ENCODE data around the gene UMODL1. TPM values are rescaled to one million over a fixed set of nuclear protein-coding genes. Genes with fewer than 3 reads are reported as not detected.

The UMODL1 gene
- total RNA-seq, 1 donor = not detected

- H3K4me3 ChIP-seq (ENCODE audit: low read depth, low read length) = no peak overlapping the region
- TF ChIP-seq CTCF (IDR thresholded peaks at IDR 0.05; ENCODE audit: insufficient read depth, low read length) = no peak
- no peak for DNase-seq (ENCODE audit: low read depth)
Measured at GRCh38 chr21:42031816-42032215, 39.3 kb upstream of the UMODL1 start.

DNA sequence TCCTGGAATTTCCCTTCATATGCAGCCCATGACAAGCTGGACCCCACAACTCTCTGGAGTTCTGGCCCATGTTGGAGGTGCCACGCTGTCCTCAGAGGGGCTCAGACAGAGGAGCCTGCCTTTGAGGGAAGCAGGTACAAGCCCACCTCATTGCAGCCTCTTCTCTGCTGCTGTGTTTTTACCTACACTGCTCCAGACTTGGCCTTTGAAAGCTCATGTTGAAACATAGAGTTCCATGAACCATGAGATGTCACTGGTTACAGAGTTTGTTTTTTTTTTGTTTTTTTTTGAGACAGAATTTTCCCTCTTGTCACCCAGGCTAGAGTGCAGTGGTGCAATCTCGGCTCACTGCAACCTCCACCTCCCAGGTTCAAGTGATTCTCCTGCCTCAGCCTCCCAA lies 38.9 kb upstream of the UMODL1 start:
- no peak overlapping the region for H3K4me3 ChIP-seq (ENCODE audit: low read depth, low read length)
- no peak for TF ChIP-seq CTCF (IDR thresholded peaks at IDR 0.05; ENCODE audit: insufficient read depth, low read length)
- DNase-seq (ENCODE audit: low read depth) = no peak

GRCh38 chr21:42032968-42033367 lies 38.1 kb upstream of the UMODL1 start:
- no peak for DNase-seq (ENCODE audit: low read depth)
- TF ChIP-seq CTCF (IDR thresholded peaks at IDR 0.05; ENCODE audit: insufficient read depth, low read length) = no peak

DNA sequence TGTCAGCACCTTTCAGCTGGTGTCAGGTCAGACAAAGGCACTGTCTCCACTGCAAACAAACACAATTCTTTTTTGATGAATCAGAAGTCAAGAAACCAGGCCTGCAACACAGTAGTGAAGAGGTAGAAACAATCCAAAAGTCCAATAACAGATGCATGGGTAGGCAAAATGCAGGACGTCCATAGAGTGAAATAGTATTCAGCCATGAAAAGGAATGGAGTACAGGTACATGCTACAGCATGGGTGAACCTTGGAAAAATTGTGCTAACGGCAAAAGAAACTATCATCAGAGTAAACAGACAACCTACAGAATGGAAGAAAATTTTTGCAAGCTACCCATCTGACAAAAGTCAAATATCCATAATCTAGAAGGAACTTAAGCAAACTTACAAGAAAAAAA lies 34.8 kb upstream of the UMODL1 start:
- DNase-seq (ENCODE audit: low read depth) = no peak
- no peak overlapping the region for H3K4me3 ChIP-seq (ENCODE audit: low read depth, low read length)
- TF ChIP-seq CTCF (IDR thresholded peaks at IDR 0.05; ENCODE audit: insufficient read depth, low read length) = no peak

More at GRCh38 chr21:42032968-42033367, 38.1 kb upstream of the UMODL1 start:
- no peak overlapping the region for H3K4me3 ChIP-seq (ENCODE audit: low read depth, low read length)

- TF ChIP-seq CTCF (IDR thresholded peaks at IDR 0.05; ENCODE audit: insufficient read depth, low read length) = no peak
- H3K4me3 ChIP-seq (ENCODE audit: low read depth, low read length) = no peak overlapping the region
- DNase-seq (ENCODE audit: low read depth) = no peak
Measured at GRCh38 chr21:42037516-42037915, 33.6 kb upstream of the UMODL1 start.

GRCh38 chr21:42037943-42038342 lies 33.2 kb upstream of the UMODL1 start:
- DNase-seq (ENCODE audit: low read depth) = no peak
- TF ChIP-seq CTCF (IDR thresholded peaks at IDR 0.05; ENCODE audit: insufficient read depth, low read length) = no peak

DNA sequence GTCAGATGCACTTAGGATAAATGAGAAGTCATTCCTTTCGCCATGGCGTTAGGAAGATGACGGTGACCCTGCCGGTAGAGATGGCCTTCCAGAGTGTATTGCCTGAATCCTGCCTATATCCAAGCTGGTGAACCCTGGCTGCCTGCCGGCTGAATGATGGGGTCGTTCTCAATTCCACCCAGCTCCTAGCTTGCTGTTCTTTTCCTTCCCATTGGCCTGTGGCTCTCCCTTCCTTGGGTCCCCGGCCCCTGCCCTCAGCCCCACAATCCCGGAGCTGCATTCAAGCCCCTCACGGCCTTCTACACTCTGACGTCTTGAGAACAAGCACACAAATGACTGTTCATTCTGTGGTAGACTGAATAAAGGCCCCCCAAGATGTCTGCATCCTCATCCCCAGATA lies 32.7 kb upstream of the UMODL1 start:
- H3K4me3 ChIP-seq (ENCODE audit: low read depth, low read length) = no peak overlapping the region
- DNase-seq (ENCODE audit: low read depth) = no peak
- TF ChIP-seq CTCF (IDR thresholded peaks at IDR 0.05; ENCODE audit: insufficient read depth, low read length) = no peak

More at GRCh38 chr21:42037943-42038342, 33.2 kb upstream of the UMODL1 start:
- no peak overlapping the region for H3K4me3 ChIP-seq (ENCODE audit: low read depth, low read length)
